Fibroblast of pulmonary artery (primary cell): ENCODE measurements around the gene SOX15.

Experiments
- DNase-seq: peaks from one replicate; pipeline ENCODE4 v3.0.0-alpha.2; 2010; ENCODE audit warnings: low read depth
- H3K4me3 ChIP-seq: replicated peaks from 2 replicates; pipeline ENCODE4 v1.5.1; 2011; ENCODE audit warnings: low read depth, mild to moderate bottlenecking, control low read depth, low read length, moderate library complexity
- CTCF ChIP-seq: IDR thresholded peaks from 2 replicates; pipeline ENCODE4 v1.5.1; 2011; ENCODE audit warnings: mild to moderate bottlenecking, control low read depth, low read length, inconsistent platforms; ENCODE audit errors: missing control alignments

SOX15 gene

DNA sequence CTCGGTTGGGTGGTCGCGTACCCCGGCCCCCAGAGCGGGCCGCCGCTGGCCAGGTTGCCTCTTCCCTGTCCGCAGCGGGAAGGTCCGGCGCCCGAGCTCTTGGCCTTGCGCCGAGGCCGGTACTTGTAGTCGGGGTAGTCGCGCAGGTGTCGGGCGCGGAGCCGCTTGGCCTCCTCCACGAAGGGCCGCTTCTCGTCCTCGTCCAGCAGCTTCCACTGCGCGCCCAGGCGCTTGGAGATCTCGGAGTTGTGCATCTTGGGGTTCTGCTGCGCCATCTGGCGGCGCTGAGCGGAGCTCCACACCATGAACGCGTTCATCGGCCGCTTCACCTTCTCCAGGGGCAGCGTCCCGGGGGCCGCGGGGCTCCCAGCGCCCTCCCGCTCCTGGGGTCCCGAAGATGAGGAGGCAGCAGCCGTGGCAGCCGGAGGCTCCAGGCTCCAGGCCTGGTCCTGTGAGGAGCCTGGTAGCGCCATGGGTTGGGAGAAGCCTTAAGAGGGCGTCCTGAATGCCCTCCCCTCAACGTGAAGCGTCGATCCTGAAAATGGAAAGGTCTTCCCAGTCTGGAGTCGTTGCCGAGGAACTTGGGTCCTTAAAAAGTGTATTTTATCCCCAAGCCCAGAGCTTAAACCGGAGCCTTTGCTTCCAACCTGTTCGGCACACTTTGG lies 558 bp downstream of the SOX15 start:
- peak; percentile 88 for DNase-seq
- peak; percentile 77 for TF ChIP-seq CTCF
- no peak overlapping the region for H3K4me3 ChIP-seq

- no peak overlapping the region for H3K4me3 ChIP-seq
- no peak for TF ChIP-seq CTCF
- DNase-seq, result no peak
Observed at GRCh38 chr17:7588553-7589203, 1.2 kb downstream of the SOX15 start.

DNA sequence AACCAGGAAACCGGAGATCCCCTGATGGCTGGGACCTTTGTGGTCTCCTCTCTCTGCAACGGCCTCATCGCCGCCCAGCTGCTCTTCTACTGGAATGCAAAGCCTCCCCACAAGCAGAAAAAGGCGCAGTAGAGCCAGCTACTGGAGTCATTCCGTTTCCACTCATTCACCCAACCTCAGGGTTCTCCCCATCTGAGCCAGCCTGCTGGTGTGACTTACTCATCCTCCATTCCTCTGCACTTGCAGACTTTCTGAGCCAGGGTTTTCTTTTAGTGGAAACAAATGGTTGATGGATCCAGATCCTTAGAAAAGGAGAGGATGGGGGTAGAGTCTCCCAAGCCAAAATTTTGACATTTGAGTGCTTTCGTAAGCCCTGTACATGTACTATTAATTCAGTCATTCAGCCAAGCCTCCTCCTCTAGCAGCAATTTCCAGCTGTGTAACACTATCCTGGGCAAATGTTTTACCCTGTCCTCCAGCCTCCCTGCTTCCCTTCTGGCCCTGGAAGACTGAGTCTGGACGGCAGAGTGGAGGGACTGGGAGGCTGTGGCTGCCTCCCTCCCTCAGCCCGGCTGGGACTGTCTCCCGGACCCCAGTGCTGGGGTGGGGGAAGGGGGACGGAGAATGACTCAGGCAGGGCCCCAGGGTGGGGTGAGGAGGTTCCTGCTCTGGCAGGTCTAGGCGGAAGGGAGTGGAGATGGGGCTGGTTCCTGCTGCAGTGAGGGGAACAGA lies 2.3 kb downstream of the SOX15 start:
- H3K4me3 ChIP-seq, result no peak overlapping the region
- DNase-seq, result peak; percentile 68
- TF ChIP-seq CTCF, result no peak

DNA sequence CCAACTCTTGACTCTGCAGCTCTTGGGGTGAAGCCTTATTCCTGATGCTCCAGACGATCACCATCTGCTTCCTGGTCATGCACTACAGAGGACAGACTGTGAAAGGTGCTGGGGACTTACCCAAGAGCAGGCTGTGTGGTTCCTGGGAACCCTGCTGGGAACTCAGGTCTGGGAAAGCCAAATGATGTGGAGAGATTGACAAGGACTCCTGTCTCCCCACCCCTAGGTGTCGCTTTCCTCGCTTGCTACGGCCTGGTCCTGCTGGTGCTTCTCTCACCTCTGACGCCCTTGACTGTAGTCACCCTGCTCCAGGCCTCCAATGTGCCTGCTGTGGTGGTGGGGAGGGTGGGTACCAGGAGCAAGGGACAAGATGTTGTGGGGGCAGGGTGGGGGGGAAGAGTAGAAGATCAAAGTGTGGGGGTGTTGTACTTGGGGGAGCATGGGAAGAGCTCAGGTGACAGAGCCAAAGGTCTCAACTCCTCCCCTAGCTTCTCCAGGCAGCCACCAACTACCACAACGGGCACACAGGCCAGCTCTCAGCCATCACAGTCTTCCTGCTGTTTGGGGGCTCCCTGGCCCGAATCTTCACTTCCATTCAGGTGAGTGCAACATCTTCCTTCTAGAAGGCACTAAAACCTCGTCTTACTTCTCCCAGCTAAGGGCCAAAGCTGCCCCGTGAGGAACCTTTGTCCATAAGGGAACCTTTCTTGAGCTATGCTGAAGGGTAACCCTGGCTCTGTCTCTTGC lies 3.0 kb downstream of the SOX15 start:
- TF ChIP-seq CTCF, result peak; percentile 4
- no peak overlapping the region for H3K4me3 ChIP-seq
- no peak for DNase-seq

DNA sequence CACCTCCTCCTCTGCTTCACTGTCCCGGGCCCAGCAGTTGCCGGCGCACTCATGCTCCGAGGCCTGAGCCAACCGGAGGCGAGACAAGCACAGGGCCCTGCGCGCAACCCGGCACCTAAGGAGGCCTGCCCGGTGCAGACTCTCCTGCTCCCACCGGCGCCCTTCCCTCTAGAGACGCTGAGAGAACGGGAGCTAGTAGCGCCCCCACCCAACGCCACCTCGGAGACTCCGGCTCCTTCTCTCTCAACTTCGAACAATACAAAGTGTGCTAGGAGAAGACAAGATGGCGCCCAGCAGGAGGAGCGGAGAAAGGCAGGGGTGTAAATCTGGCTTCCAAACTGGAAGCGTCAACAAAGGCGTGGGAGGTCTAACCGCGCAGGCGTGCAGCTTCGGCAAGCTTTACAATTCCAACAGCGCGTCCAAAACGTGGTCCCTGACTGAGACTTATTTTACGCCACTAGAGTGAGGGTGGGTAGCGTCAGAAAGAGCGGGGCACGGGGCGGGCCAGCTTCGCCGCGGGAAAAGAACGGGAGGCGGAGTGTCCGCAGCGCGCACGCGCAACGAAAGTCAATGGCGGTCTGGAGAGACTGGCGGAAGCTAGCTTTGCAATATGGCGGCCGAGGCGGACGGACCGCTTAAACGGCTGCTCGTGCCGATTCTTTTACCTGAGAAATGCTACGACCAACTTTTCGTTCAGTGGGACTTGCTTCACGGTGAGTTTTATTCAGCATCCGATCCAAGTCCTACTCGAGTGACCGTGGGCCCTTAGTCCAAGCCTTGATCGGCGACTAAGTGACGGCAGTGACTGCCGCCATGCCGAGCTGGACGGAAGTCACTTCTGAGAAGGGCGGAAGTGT lies 6.4 kb downstream of the SOX15 start, which contains the start of gene MPDU1:
TSS of gene MPDU1 (plus strand) at position 600 of the 857 bp plus-strand sequence. CDS start at position 611, 11 bp downstream.
- DNase-seq, result peak; percentile 99
- H3K4me3 ChIP-seq, result peak within 1 kb of the TSS; percentile 94
- no peak for TF ChIP-seq CTCF
